Measurements from ENCODE around the gene MBD3L4. TPM values are rescaled to one million over a fixed set of nuclear protein-coding genes. Genes with fewer than 3 reads are reported as not detected.
"Not testable (repeated sequence)": the region's sequence is repeated elsewhere in the genome, so short reads cannot be mapped to it uniquely, and the experiment has no call there.

Gene MBD3L4
- total RNA-seq, result not detected
- long read RNA-seq, result 0 reads

- ATAC-seq; DNase-seq; intact Hi-C loops (cut with DNase I): not testable (repeated sequence)
Observed at GRCh38 chr19:7040079-7040478, at the start of gene MBD3L4. Gene MBD3L4, minus strand, starts transcription at chr19:7040179. Its CDS starts 35 bp downstream, at chr19:7040144.

- ATAC-seq (no peak), DNase-seq (no peak)
- intact Hi-C loops (cut with DNase I), result no loop called here
Observed at GRCh38 chr19:7088999-7089398, 49.0 kb upstream of the MBD3L4 start.

GRCh38 chr19:7083076-7083956 is 43.3 kb upstream of the MBD3L4 start:
- intact Hi-C loops (cut with DNase I), result no loop called here
- DNase-seq (no peak), ATAC-seq (no peak)

GRCh38 chr19:7078008-7078407 is 38.0 kb upstream of the MBD3L4 start:
- intact Hi-C loops (cut with DNase I), result no loop called here
- DNase-seq, result no peak
- ATAC-seq, result no peak

GRCh38 chr19:7076151-7076550 is 36.2 kb upstream of the MBD3L4 start:
- no peak for DNase-seq
- intact Hi-C loops (cut with DNase I), result no loop called here
- ATAC-seq, result no peak

- no peak for DNase-seq
- intact Hi-C loops (cut with DNase I), result no loop called here
- no peak for ATAC-seq
Observed at GRCh38 chr19:7074705-7075282, 34.8 kb upstream of the MBD3L4 start.

- ATAC-seq, result no peak
- no peak for DNase-seq
- intact Hi-C loops (cut with DNase I), result no loop called here
Observed at GRCh38 chr19:7072541-7072940, 32.6 kb upstream of the MBD3L4 start.

- ATAC-seq (peak in 1 of 2 donors; percentile 6), DNase-seq (no peak)
- intact Hi-C loops (cut with DNase I), result no loop called here
Observed at GRCh38 chr19:7069904-7070226, 29.9 kb upstream of the MBD3L4 start.

- DNase-seq, result peak; percentile 100
- ATAC-seq, result peak; percentile 100
- intact Hi-C loops (cut with DNase I), result no loop called here
Observed at GRCh38 chr19:7069042-7069903, 29.3 kb upstream of the MBD3L4 start, which contains the start of gene ZNF557. Gene ZNF557, plus strand, starts transcription at chr19:7069703. Its CDS starts 5,372 bp downstream, at chr19:7075075.

- intact Hi-C loops (cut with DNase I), result no loop called here
- ATAC-seq (no peak), DNase-seq (no peak)
Observed at GRCh38 chr19:7068599-7068998, 28.6 kb upstream of the MBD3L4 start.

GRCh38 chr19:7067716-7068115 is 27.7 kb upstream of the MBD3L4 start:
- DNase-seq, result no peak
- no peak for ATAC-seq
- intact Hi-C loops (cut with DNase I), result no loop called here

GRCh38 chr19:7067122-7067521 is 27.1 kb upstream of the MBD3L4 start:
- intact Hi-C loops (cut with DNase I); ATAC-seq; DNase-seq: not testable (repeated sequence)

- ATAC-seq (no peak), DNase-seq (no peak)
- intact Hi-C loops (cut with DNase I), result no loop called here
Observed at GRCh38 chr19:7063764-7064418, 23.9 kb upstream of the MBD3L4 start.

GRCh38 chr19:7063339-7063738 is 23.4 kb upstream of the MBD3L4 start:
- ATAC-seq (no peak), DNase-seq (no peak)
- intact Hi-C loops (cut with DNase I), result no loop called here

GRCh38 chr19:7059977-7060376 is 20.0 kb upstream of the MBD3L4 start:
- intact Hi-C loops (cut with DNase I); ATAC-seq; DNase-seq: not testable (repeated sequence)

GRCh38 chr19:7058576-7058975 is 18.6 kb upstream of the MBD3L4 start, which contains the start of gene MBD3L3:
Gene MBD3L3, minus strand, starts transcription at chr19:7058676. Its CDS starts 71 bp downstream, at chr19:7058605.
- DNase-seq; intact Hi-C loops (cut with DNase I); ATAC-seq: not testable (repeated sequence)

GRCh38 chr19:7056371-7056770 is 16.4 kb upstream of the MBD3L4 start:
- DNase-seq; intact Hi-C loops (cut with DNase I); ATAC-seq: not testable (repeated sequence)

GRCh38 chr19:7055679-7056078 is 15.7 kb upstream of the MBD3L4 start:
- DNase-seq; intact Hi-C loops (cut with DNase I); ATAC-seq: not testable (repeated sequence)

Measured in left cardiac atrium (tissue), 4 donors.